H9 (cell line): ENCODE measurements around the gene CELSR2. TPM values are rescaled to one million over a fixed set of nuclear protein-coding genes. Genes with fewer than 3 reads are reported as not detected.

Experiments used
- DNase-seq: peaks from one replicate; pipeline ENCODE4 v3.0.0-alpha.2; 2017
- H2AFZ ChIP-seq: one replicate; pipeline ENCODE4 v1.6.1; 2013; ENCODE audit warnings: mild to moderate bottlenecking, low read length, control low read depth, moderate library complexity
- H2AK5ac ChIP-seq: 2 replicates; pipeline ENCODE4 v1.6.1; 2013; ENCODE audit warnings: low read length, control low read depth, mixed read lengths; ENCODE audit not compliant: insufficient read length
- H2BK120ac ChIP-seq: one replicate; pipeline ENCODE4 v1.6.1; 2013; ENCODE audit warnings: low read depth, mild to moderate bottlenecking, low read length, control low read depth, inconsistent platforms; ENCODE audit not compliant: poor library complexity, severe bottlenecking
- H2BK12ac ChIP-seq: 2 replicates; pipeline ENCODE4 v1.6.1; 2013; ENCODE audit warnings: low read length, control low read depth, mixed read lengths, low read depth; ENCODE audit not compliant: insufficient read length
- H2BK15ac ChIP-seq: 2 replicates; pipeline ENCODE4 v1.6.1; 2013; ENCODE audit warnings: low read depth, low read length, control low read depth
- H2BK20ac ChIP-seq: one replicate; pipeline ENCODE4 v1.6.1; 2013; ENCODE audit warnings: low read depth, mild to moderate bottlenecking, low read length, control low read depth, inconsistent platforms; ENCODE audit not compliant: poor library complexity, severe bottlenecking
- H2BK5ac ChIP-seq: 2 replicates; pipeline ENCODE4 v1.6.1; 2013; ENCODE audit warnings: low read length, control low read depth, mixed read lengths; ENCODE audit not compliant: insufficient read length
- H3K14ac ChIP-seq: 2 replicates; pipeline ENCODE4 v1.6.1; 2013; ENCODE audit warnings: low read length, control low read depth; ENCODE audit not compliant: insufficient read depth
- H3K18ac ChIP-seq: 2 replicates; pipeline ENCODE4 v1.6.1; 2013; ENCODE audit warnings: low read depth, mild to moderate bottlenecking, mixed read lengths, low read length, control low read depth; ENCODE audit not compliant: insufficient read length
- H3K23ac ChIP-seq: 2 replicates; pipeline ENCODE4 v1.6.1; 2013; ENCODE audit warnings: low read length, control low read depth, mixed read lengths, low read depth; ENCODE audit not compliant: insufficient read length
- H3K23me2 ChIP-seq: 2 replicates; pipeline ENCODE4 v1.6.1; 2013; ENCODE audit warnings: low read depth, mild to moderate bottlenecking, mixed read lengths, low read length, control low read depth; ENCODE audit not compliant: insufficient read length, poor library complexity, severe bottlenecking
- H3K27ac ChIP-seq: 2 replicates; pipeline ENCODE4 v1.5.1; 2013; ENCODE audit warnings: low read length, control low read depth, mixed read lengths, low read depth; ENCODE audit not compliant: insufficient read length
- H3K27me3 ChIP-seq: 2 replicates; pipeline ENCODE4 v1.6.1; 2013; ENCODE audit warnings: low read length, control low read depth, inconsistent platforms; ENCODE audit not compliant: insufficient read depth
- H3K4ac ChIP-seq: 2 replicates; pipeline ENCODE4 v1.6.1; 2013; ENCODE audit warnings: low read depth, mild to moderate bottlenecking, control low read depth, inconsistent platforms, low read length, moderate library complexity
- H3K4me1 ChIP-seq: 2 replicates; pipeline ENCODE4 v1.6.1; 2013; ENCODE audit warnings: low read length, control low read depth, inconsistent platforms; ENCODE audit not compliant: insufficient read depth
- H3K4me2 ChIP-seq: 2 replicates; pipeline ENCODE4 v1.6.1; 2013; ENCODE audit warnings: low read length, control low read depth, mixed read lengths; ENCODE audit not compliant: insufficient read length, insufficient read depth
- H3K56ac ChIP-seq: 2 replicates; pipeline ENCODE4 v1.6.1; 2013; ENCODE audit warnings: low read depth, mild to moderate bottlenecking, mixed read lengths, low read length, control low read depth; ENCODE audit not compliant: insufficient read length
- H3K79me1 ChIP-seq: 2 replicates; pipeline ENCODE4 v1.6.1; 2013; ENCODE audit warnings: low read depth, mild to moderate bottlenecking, moderate library complexity, low read length, control low read depth, inconsistent platforms; ENCODE audit not compliant: insufficient read depth, poor library complexity, severe bottlenecking
- H3K79me2 ChIP-seq: 2 replicates; pipeline ENCODE4 v1.6.1; 2013; ENCODE audit warnings: low read length, control low read depth, inconsistent platforms; ENCODE audit not compliant: insufficient read depth
- H3K9ac ChIP-seq: 2 replicates; pipeline ENCODE4 v1.6.1; 2013; ENCODE audit warnings: low read length, control low read depth, mixed read lengths; ENCODE audit not compliant: insufficient read length; ENCODE audit errors: extremely low read depth
- H3K9me3 ChIP-seq: one replicate; pipeline ENCODE4 v1.6.1; 2013; ENCODE audit warnings: low read depth, low read length, inconsistent platforms; ENCODE audit not compliant: control insufficient read depth
- H3T11ph ChIP-seq: one replicate; pipeline ENCODE4 v1.6.1; 2013; ENCODE audit warnings: mild to moderate bottlenecking, low read length, control low read depth, inconsistent platforms
- H4K20me1 ChIP-seq: one replicate; pipeline ENCODE4 v1.6.1; 2013; ENCODE audit not compliant: control insufficient read depth, insufficient read length, insufficient read depth
- H4K5ac ChIP-seq: 2 replicates; pipeline ENCODE4 v1.6.1; 2013; ENCODE audit warnings: low read depth, mild to moderate bottlenecking, mixed read lengths, low read length, control low read depth; ENCODE audit not compliant: insufficient read length
- H4K8ac ChIP-seq: replicated peaks from 2 replicates; pipeline ENCODE4 v1.6.1; 2013; ENCODE audit warnings: low read length, control low read depth, mixed read lengths, low read depth; ENCODE audit not compliant: insufficient read length
- H4K91ac ChIP-seq: 2 replicates; pipeline ENCODE4 v1.6.1; 2013; ENCODE audit warnings: low read depth, mild to moderate bottlenecking, moderate library complexity, mixed read lengths, low read length, control low read depth; ENCODE audit not compliant: insufficient read length
- H3K27ac Mint-ChIP-seq, 3 experiments: 2 replicates in 2 of 3; 3 replicates in 1 of 3; pipeline ENCODE4 v1.8.0; 2020 to 2021; ENCODE audit warnings: mixed read lengths in 3 of 3, mild to moderate bottlenecking in 1 of 3, moderate library complexity in 1 of 3
- H3K27me3 Mint-ChIP-seq: 2 replicates; pipeline ENCODE4 v1.8.0; 2021; ENCODE audit warnings: low read depth, mild to moderate bottlenecking, moderate library complexity, mixed read lengths
- H3K36me3 Mint-ChIP-seq, 3 experiments: 2 replicates in 2 of 3; 3 replicates in 1 of 3; pipeline ENCODE4 v1.8.0; 2020 to 2021; ENCODE audit warnings: low read depth in 3 of 3, mixed read lengths in 3 of 3; ENCODE audit not compliant: insufficient read depth in 1 of 3
- H3K4me1 Mint-ChIP-seq, 2 experiments: 2 replicates each; pipeline ENCODE4 v1.8.0; 2020; ENCODE audit warnings: mixed read lengths in 2 of 2
- H3K4me3 Mint-ChIP-seq, 2 experiments: 2 replicates in 1 of 2; 3 replicates in 1 of 2; pipeline ENCODE4 v1.8.0; 2020 to 2021; ENCODE audit warnings: mild to moderate bottlenecking in 2 of 2, mixed read lengths in 2 of 2, moderate library complexity in 1 of 2
- H3K9me3 Mint-ChIP-seq, 2 experiments: 2 replicates in 1 of 2; 3 replicates in 1 of 2; pipeline ENCODE4 v1.8.0; 2020; ENCODE audit warnings: mild to moderate bottlenecking in 2 of 2, mixed read lengths in 2 of 2, moderate library complexity in 1 of 2
- WGBS: extraction: QIAGEN DNeasy Blood & Tissue Kit; methylation state at CpG from one replicate; pipeline ENCODE4 v1.1.7; 2013; ENCODE audit warnings: missing lambda C conversion rate, low lambda C conversion rate, mixed read lengths; ENCODE audit not compliant: insufficient read length; ENCODE audit errors: extremely low coverage; 5-methylcytosine and 5-hydroxymethylcytosine counted together
- total RNA-seq: library from RNA; stranded (reverse); gene quantifications from 2 replicates; pipeline ENCODE4 v1.2.1, GENCODE V29; 2021
- TF ChIP-seq, protein P1 (sequence below): fragments of 200-600 bp; sonication (generic); conservative IDR thresholded peaks from 3 replicates; pipeline ENCODE4 v1.8.0; 2021; ENCODE audit warnings: antibody characterized with exemption, mild to moderate bottlenecking

Gene CELSR2
- total RNA-seq, 1 experiment from 2014 or later = 29.2 TPM

DNA sequence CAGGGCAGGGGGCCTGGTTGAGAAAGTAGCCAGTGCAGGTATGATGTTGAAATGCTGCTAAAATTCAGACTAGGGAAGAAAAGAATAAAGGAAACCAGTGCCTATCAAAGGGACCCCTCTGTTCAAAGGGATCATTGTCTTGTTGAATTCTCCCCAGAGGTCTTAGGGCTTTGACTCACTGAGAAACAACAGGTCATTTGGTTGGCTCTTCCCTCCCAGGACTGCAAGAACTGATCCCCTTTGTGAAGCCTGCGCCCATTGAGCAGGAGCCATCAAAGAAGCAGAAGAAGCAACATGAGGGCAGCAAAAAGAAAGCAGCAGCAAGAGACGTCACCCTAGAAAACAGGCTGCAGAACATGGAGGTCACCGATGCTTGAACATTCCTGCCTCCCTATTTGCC, 11.8 kb upstream of the CELSR2 start:
- peaks cover 14% of the 10 kb centered on the region; the same call in 1 of the 2 replicates for H3K4me1 ChIP-seq
- H2BK5ac ChIP-seq = no peak overlapping the region
- H3K27me3 Mint-ChIP-seq = peaks cover 2% of the 10 kb centered on the region

More for the DNA sequence above, 11.8 kb upstream of the CELSR2 start:
- Histone ChIP-seq H3K4me2 (no peak overlapping the region), H3K4ac (no peak overlapping the region), H2BK120ac (no peak overlapping the region), H3K18ac (no peak overlapping the region), H2BK20ac (no peak overlapping the region), H3K27me3 (no peaks in the 10 kb centered on the region), H2AK5ac (no peak overlapping the region), H3K79me2 (no peaks in the 10 kb centered on the region), H3K79me1 (no peaks in the 10 kb centered on the region), H4K20me1 (no peaks in the 10 kb centered on the region), H3K23ac (no peak overlapping the region), H2BK12ac (no peak overlapping the region), H3K27ac (no peak overlapping the region), H4K91ac (no peak overlapping the region), H4K8ac (no peak overlapping the region), H2AFZ (no peak overlapping the region), H3T11ph (no peak overlapping the region), H3K14ac (no peak overlapping the region), H3K9ac (no peak overlapping the region), H4K5ac (no peak overlapping the region), H3K9me3 (no peaks in the 10 kb centered on the region), H3K23me2 (no peaks in the 10 kb centered on the region), H3K56ac (no peak overlapping the region), H2BK15ac (no peak overlapping the region)
- Mint-ChIP-seq H3K9me3 (no peaks in the 10 kb centered on the region), H3K27ac (peak overlapping the region in 2 of 3 experiments; percentile 80 to 92; a peak in 4 of 7 replicates), H3K4me1 (peaks cover 71 to 72% of the 10 kb centered on the region in 2 experiments), H3K4me3 (no peak overlapping the region), H3K36me3 (peaks cover 28 to 57% (median 56%) of the 10 kb centered on the region in 3 experiments; a peak in 6 of 7 replicates)
- DNase-seq = no peak
- no CpG with 5 or more reads among the region's 3 CpGs for WGBS
- TF ChIP-seq, protein P1, sequence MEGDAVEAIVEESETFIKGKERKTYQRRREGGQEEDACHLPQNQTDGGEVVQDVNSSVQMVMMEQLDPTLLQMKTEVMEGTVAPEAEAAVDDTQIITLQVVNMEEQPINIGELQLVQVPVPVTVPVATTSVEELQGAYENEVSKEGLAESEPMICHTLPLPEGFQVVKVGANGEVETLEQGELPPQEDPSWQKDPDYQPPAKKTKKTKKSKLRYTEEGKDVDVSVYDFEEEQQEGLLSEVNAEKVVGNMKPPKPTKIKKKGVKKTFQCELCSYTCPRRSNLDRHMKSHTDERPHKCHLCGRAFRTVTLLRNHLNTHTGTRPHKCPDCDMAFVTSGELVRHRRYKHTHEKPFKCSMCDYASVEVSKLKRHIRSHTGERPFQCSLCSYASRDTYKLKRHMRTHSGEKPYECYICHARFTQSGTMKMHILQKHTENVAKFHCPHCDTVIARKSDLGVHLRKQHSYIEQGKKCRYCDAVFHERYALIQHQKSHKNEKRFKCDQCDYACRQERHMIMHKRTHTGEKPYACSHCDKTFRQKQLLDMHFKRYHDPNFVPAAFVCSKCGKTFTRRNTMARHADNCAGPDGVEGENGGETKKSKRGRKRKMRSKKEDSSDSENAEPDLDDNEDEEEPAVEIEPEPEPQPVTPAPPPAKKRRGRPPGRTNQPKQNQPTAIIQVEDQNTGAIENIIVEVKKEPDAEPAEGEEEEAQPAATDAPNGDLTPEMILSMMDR = no peak
